K562 (cell line): ENCODE measurements around the gene MYEF2. TPM values are rescaled to one million over a fixed set of nuclear protein-coding genes. Genes with fewer than 3 reads are reported as not detected.

Source experiments
- ATAC-seq: fragments of 200-7000 bp; cut with Tn5 transposase; 3 replicates; pipeline ENCODE4 v1.9.1; 2020; ENCODE audit warnings: moderate library complexity
- BruUV-seq: library from RNA; stranded (reverse); fragments of 400-500 nt; replicated peaks from 2 replicates; lab custom pipeline; 2021; lab: Mats Ljungman, UMichigan
- CTCF ChIA-PET: fragments of 300-600 bp; formaldehyde crosslinking; extraction: SDS; loops from one replicate; lab custom pipeline; 2021; ENCODE audit warnings: low intra/inter-chr PET ratio; lab: Yijun Ruan, JAX
- POLR2A ChIA-PET: fragments of 300-600, 350-650 bp; sonication (Branson Sonifier 250); formaldehyde crosslinking; extraction: SDS; loops from one replicate; lab custom pipeline; 2021; ENCODE audit warnings: antibody characterized with exemption, inconsistent platforms; lab: Yijun Ruan, JAX
- DNase-seq, 4 experiments: peaks; one replicate each; pipeline versions ENCODE4 v3.0.0 to v3.0.0-alpha.2; 2011 to 2018; ENCODE audit warnings: low spot score in 3 of 4, mixed read lengths in 3 of 4; ENCODE audit errors: extremely low read depth in 1 of 4
- FAIRE-seq: peaks from 2 replicates; lab custom pipeline; 2011; peaks lifted over from hg19 to GRCh38; lab: Jason Lieb, UNC
- H2AFZ ChIP-seq: 2 replicates; pipeline ENCODE4 v1.6.0; 2011; ENCODE audit warnings: low read depth, low read length, control low read depth, inconsistent platforms
- H3K27ac ChIP-seq: fragments of 200-600 bp; 3 replicates; pipeline ENCODE4 v1.8.0; 2011; ENCODE audit warnings: low read depth, mild to moderate bottlenecking, control low read depth, inconsistent platforms, low read length, moderate library complexity, mixed read lengths; ENCODE audit errors: extremely low read depth
- H3K27me3 ChIP-seq, 2 experiments: fragments of 300-600 bp in 1 of 2; 2 replicates in 1 of 2; 3 replicates in 1 of 2; pipeline versions ENCODE4 v1.6.0 to v1.8.0; 2011; ENCODE audit warnings: inconsistent platforms in 2 of 2, low read length in 2 of 2, mild to moderate bottlenecking in 1 of 2, mixed read lengths in 1 of 2, moderate library complexity in 1 of 2; ENCODE audit not compliant: control insufficient read depth in 2 of 2, insufficient read depth in 2 of 2
- H3K36me3 ChIP-seq: fragments of 300-600 bp; 3 replicates; pipeline ENCODE4 v1.8.0; 2011; ENCODE audit warnings: mild to moderate bottlenecking, low read length, inconsistent platforms; ENCODE audit not compliant: control insufficient read depth, insufficient read depth
- H3K4me1 ChIP-seq, 2 experiments: fragments of 200-600 bp in 1 of 2; replicated peaks in 1 of 2; 2 replicates in 1 of 2; 3 replicates in 1 of 2; pipeline versions ENCODE4 v1.5.1 to v1.8.0; 2011; ENCODE audit warnings: inconsistent platforms in 2 of 2, low read length in 2 of 2, mild to moderate bottlenecking in 1 of 2, mixed read lengths in 1 of 2, moderate library complexity in 1 of 2; ENCODE audit not compliant: control insufficient read depth in 2 of 2, insufficient read depth in 2 of 2
- H3K4me2 ChIP-seq: 2 replicates; pipeline ENCODE4 v1.6.1; 2011; ENCODE audit warnings: low read length, control low read depth, inconsistent platforms, mixed read lengths; ENCODE audit not compliant: insufficient read depth
- H3K4me3 ChIP-seq: fragments of 200-600 bp; sonication (generic), shearing (Covaris generic); 2 replicates; pipeline ENCODE4 v1.5.1; 2016; ENCODE audit warnings: control low read depth, inconsistent platforms
- H3K79me2 ChIP-seq: fragments of 200-600 bp; 3 replicates; pipeline ENCODE4 v1.8.0; 2011; ENCODE audit warnings: low read length, inconsistent platforms; ENCODE audit not compliant: control insufficient read depth, insufficient read depth
- H3K9ac ChIP-seq, 2 experiments: 2 replicates each; pipeline versions ENCODE4 v1.6.0 to v1.6.1; 2011; ENCODE audit warnings: low read depth in 2 of 2, low read length in 2 of 2, control low read depth in 1 of 2, inconsistent platforms in 1 of 2, mild to moderate bottlenecking in 1 of 2, mixed read lengths in 1 of 2; ENCODE audit not compliant: insufficient read depth in 1 of 2
- H3K9me1 ChIP-seq: one replicate; pipeline ENCODE4 v1.6.0; 2011; ENCODE audit warnings: inconsistent platforms, mild to moderate bottlenecking, low read length, moderate library complexity; ENCODE audit not compliant: control insufficient read depth, insufficient read depth
- H3K9me3 ChIP-seq: replicated peaks from 2 replicates; pipeline ENCODE4 v1.5.1; 2011; ENCODE audit warnings: low read depth, low read length, inconsistent platforms; ENCODE audit not compliant: control insufficient read depth, insufficient read depth
- H4K20me1 ChIP-seq: replicated peaks from 2 replicates; pipeline ENCODE4 v1.6.1; 2011; ENCODE audit warnings: low read length, inconsistent platforms, mixed read lengths; ENCODE audit not compliant: control insufficient read depth, insufficient read depth
- ETV1 ChIP-seq: fragments of 450-650 bp; conservative IDR thresholded peaks from 2 replicates; pipeline ENCODE4 v1.6.1; 2016; ENCODE audit warnings: missing genetic modification characterization, control low read depth, low read depth, missing compliant biosample characterization
- HNRNPH1 ChIP-seq: fragments of 200-400 bp; formaldehyde crosslinking; optimal IDR thresholded peaks from 2 replicates; pipeline ENCODE3; 2017; ENCODE audit warnings: low read depth, mild to moderate bottlenecking, low read length, moderate library complexity
- KDM2B ChIP-seq: fragments of 250-450 bp; sonication (Bioruptor Pico); IDR thresholded peaks from 2 replicates; pipeline ENCODE4 v1.8.0; 2021; ENCODE audit warnings: mild to moderate bottlenecking, moderate library complexity
- KLF1 ChIP-seq: fragments of 450-650 bp; IDR thresholded peaks from 2 replicates; pipeline ENCODE4 v1.6.1; 2016; ENCODE audit warnings: missing genetic modification characterization, missing compliant biosample characterization
- KLF16 ChIP-seq: IDR thresholded peaks from 2 replicates; pipeline ENCODE4 v1.6.1; 2016; ENCODE audit warnings: antibody characterized with exemption
- RERE ChIP-seq: sonication (generic); formaldehyde crosslinking; IDR thresholded peaks from 2 replicates; pipeline ENCODE4 v1.8.0; 2023; ENCODE audit warnings: missing genetic modification reagents, mild to moderate bottlenecking, borderline replicate concordance
- ZNF354B ChIP-seq: fragments of 250-450 bp; sonication (Bioruptor Pico); IDR thresholded peaks from 2 replicates; pipeline ENCODE4 v1.4.0; 2020
- ZNF445 ChIP-seq: fragments of 250-450 bp; sonication (Bioruptor Pico); IDR thresholded peaks from 2 replicates; pipeline ENCODE4 v1.4.0; 2020; ENCODE audit warnings: low read depth, mild to moderate bottlenecking, moderate library complexity
- WGBS: fragments of 100-300 bp; shearing (Covaris generic); methylation state at CpG from one replicate; pipeline ENCODE4 v1.1.6; 2016; ENCODE audit warnings: low coverage, mixed read lengths; ENCODE audit not compliant: insufficient coverage; ENCODE audit errors: missing lambda C conversion rate; 5-methylcytosine and 5-hydroxymethylcytosine counted together
- in situ Hi-C: fragments of 300-500 bp; cut with MboI; formaldehyde crosslinking; loops from 4 replicates; pipeline ENCODE4 v1.15.0; 2018; ENCODE audit warnings: inconsistent platforms, mixed read lengths
- intact Hi-C: fragments of 100-400 bp; cut with micrococcal nuclease; formaldehyde crosslinking; loops from 2 replicates; pipeline ENCODE4 v1.14.2; 2022
- polyA plus RNA-seq, 8 experiments: library from polyadenylated mRNA; depleted of rRNA in 4 of 8; stranded (reverse) in 5 of 8; unstranded in 3 of 8; fragments of >200 nt; fragmentation: Nextera tagmentation in 2 of 8; fragmentation: Illumina TruSeq in 1 of 8; extraction: Ambion mirVana in 2 of 8; extraction: Trizol in 1 of 8; gene quantifications; 2 replicates each; pipeline versions ENCODE4 v1.2.1 to v1.2.3, GENCODE V29; 2011 to 2014; ENCODE audit warnings: inconsistent platforms in 1 of 8, missing spikeins in 1 of 8
- total RNA-seq, 7 experiments: library from RNA; depleted of rRNA in 6 of 7; stranded (reverse); fragments of >200 nt in 6 of 7; fragmentation: Illumina TruSeq in 2 of 7; extraction: Trizol in 2 of 7; gene quantifications; 2 replicates each; pipeline versions ENCODE4 v1.2.1 to v1.2.3, GENCODE V29; 2011 to 2021; ENCODE audit warnings: low replicate concordance in 1 of 7
- TF ChIP-seq, protein P1 (sequence below): sonication (generic); formaldehyde crosslinking; IDR thresholded peaks from 2 replicates; pipeline ENCODE4 v1.8.0; 2022; ENCODE audit warnings: mild to moderate bottlenecking, missing genetic modification reagents
- TF ChIP-seq, protein P2 (sequence below): fragments of 250-450 bp; sonication (Bioruptor Pico); IDR thresholded peaks from 2 replicates; pipeline ENCODE4 v1.4.0; 2020; ENCODE audit warnings: mild to moderate bottlenecking, moderate library complexity, borderline replicate concordance

The MYEF2 gene
- total and polyA plus RNA-seq, 9 of the 15 experiments (the other 6 are each of a cell fraction or from before 2014, with no cell fraction given): 0.03 to 0.82 (median 0.19) TPM

DNA sequence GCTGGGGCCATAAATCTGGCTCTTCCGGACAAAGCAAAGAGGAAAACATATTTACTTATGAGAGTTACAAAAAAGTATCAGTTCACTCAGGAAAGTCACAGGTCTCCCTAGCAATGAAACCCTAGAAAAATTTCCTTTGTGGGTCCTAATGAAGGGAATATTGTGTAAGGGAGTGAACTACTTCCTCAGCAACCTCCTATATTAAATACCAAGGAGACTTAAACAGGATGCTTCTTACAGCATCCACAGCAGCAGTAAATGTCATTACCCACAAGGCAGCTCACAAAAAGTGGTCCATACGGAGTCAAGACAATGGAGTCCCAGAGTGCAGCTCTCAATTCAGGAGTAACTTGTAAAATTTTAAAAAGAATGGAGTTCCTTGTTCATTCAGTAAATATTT, 72.2 kb downstream of the MYEF2 start:
- in situ Hi-C loops: no loop called here
- no peaks in the 10 kb centered on the region for H3K4me1 ChIP-seq
- H3K9me3 ChIP-seq: no peaks in the 10 kb centered on the region
- ATAC-seq (no peak), DNase-seq (no peak), FAIRE-seq (no peak)
- BruUV-seq: no TSS peak
- intact Hi-C loops: no loop called here
- no peaks in the 10 kb centered on the region for H3K9me1 ChIP-seq
- H3K4me2 ChIP-seq: no peak overlapping the region
- no peak overlapping the region for H2AFZ ChIP-seq
- H3K27ac ChIP-seq: no peak overlapping the region
- H3K27me3 ChIP-seq: no peaks in the 10 kb centered on the region
- H4K20me1 ChIP-seq: no peaks in the 10 kb centered on the region
- TF ChIP-seq KDM2B (CRISPR knock-in tag) (no peak), KLF1 (tag) (no peak), ETV1 (tag) (no peak), RERE (CRISPR knock-in tag) (no peak), ZNF445 (CRISPR knock-in tag) (no peak), KLF16 (no peak), ZNF354B (CRISPR knock-in tag) (no peak), HNRNPH1 (no peak)
- TF ChIP-seq, protein P1, sequence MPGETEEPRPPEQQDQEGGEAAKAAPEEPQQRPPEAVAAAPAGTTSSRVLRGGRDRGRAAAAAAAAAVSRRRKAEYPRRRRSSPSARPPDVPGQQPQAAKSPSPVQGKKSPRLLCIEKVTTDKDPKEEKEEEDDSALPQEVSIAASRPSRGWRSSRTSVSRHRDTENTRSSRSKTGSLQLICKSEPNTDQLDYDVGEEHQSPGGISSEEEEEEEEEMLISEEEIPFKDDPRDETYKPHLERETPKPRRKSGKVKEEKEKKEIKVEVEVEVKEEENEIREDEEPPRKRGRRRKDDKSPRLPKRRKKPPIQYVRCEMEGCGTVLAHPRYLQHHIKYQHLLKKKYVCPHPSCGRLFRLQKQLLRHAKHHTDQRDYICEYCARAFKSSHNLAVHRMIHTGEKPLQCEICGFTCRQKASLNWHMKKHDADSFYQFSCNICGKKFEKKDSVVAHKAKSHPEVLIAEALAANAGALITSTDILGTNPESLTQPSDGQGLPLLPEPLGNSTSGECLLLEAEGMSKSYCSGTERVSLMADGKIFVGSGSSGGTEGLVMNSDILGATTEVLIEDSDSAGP: no peak
- TF ChIP-seq, protein P2, sequence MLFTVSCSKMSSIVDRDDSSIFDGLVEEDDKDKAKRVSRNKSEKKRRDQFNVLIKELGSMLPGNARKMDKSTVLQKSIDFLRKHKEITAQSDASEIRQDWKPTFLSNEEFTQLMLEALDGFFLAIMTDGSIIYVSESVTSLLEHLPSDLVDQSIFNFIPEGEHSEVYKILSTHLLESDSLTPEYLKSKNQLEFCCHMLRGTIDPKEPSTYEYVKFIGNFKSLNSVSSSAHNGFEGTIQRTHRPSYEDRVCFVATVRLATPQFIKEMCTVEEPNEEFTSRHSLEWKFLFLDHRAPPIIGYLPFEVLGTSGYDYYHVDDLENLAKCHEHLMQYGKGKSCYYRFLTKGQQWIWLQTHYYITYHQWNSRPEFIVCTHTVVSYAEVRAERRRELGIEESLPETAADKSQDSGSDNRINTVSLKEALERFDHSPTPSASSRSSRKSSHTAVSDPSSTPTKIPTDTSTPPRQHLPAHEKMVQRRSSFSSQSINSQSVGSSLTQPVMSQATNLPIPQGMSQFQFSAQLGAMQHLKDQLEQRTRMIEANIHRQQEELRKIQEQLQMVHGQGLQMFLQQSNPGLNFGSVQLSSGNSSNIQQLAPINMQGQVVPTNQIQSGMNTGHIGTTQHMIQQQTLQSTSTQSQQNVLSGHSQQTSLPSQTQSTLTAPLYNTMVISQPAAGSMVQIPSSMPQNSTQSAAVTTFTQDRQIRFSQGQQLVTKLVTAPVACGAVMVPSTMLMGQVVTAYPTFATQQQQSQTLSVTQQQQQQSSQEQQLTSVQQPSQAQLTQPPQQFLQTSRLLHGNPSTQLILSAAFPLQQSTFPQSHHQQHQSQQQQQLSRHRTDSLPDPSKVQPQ (CRISPR knock-in tag): no peak
- ChIA-PET POLR2A (no interaction called here), CTCF (no interaction called here)
- no peaks in the 10 kb centered on the region for H3K36me3 ChIP-seq
- WGBS: 6% methylated on average over 2 of the region's 2 CpGs
- H3K4me3 ChIP-seq: no peak overlapping the region
- H3K79me2 ChIP-seq: no peaks in the 10 kb centered on the region
- H3K9ac ChIP-seq: no peak overlapping the region
